GM12878 (cell line): ENCODE results near the gene RRP12. TPM values are rescaled to one million over a fixed set of nuclear protein-coding genes. Genes with fewer than 3 reads are reported as not detected.

Experiments
- ATAC-seq: fragments of 200-7000 bp; cut with Tn5 transposase; 3 replicates; pipeline ENCODE4 v1.9.1; 2020; ENCODE audit warnings: mild to moderate bottlenecking, moderate library complexity
- BruUV-seq: library from RNA; stranded (reverse); fragments of 400-500 nt; replicated peaks from 2 replicates; lab custom pipeline; 2021; lab: Mats Ljungman, UMichigan
- CTCF ChIA-PET: fragments of 300-600 bp; sonication (Branson Sonifier 250); formaldehyde crosslinking; extraction: SDS; loops from one replicate; lab custom pipeline; 2021; ENCODE audit warnings: inconsistent platforms; lab: Yijun Ruan, JAX
- POLR2A ChIA-PET: fragments of 350-600 bp; formaldehyde crosslinking; extraction: SDS; loops from one replicate; lab custom pipeline; 2021; ENCODE audit warnings: inconsistent platforms; lab: Charles Lee
- RAD21 ChIA-PET: fragments of 300-600 bp; sonication (Branson Sonifier 250); formaldehyde crosslinking; loops from one replicate; lab custom pipeline; 2023; ENCODE audit warnings: antibody characterized with exemption; ENCODE audit not compliant: unreplicated experiment; lab: Charles Lee
- SMC1A ChIA-PET: fragments of 300-600 bp; sonication (Branson Sonifier 250); formaldehyde crosslinking; loops from one replicate; lab custom pipeline; 2023; ENCODE audit not compliant: unreplicated experiment, uncharacterized antibody; lab: Charles Lee
- DNase-seq: peaks from one replicate; pipeline ENCODE4 v3.0.0-alpha.2; 2011; ENCODE audit warnings: low read depth, low spot score
- FAIRE-seq: peaks from 3 replicates; lab custom pipeline; 2011; peaks lifted over from hg19 to GRCh38; lab: Jason Lieb, UNC
- H2AFZ ChIP-seq: 2 replicates; pipeline ENCODE4 v1.6.0; 2011; ENCODE audit warnings: low read depth, low read length, control low read depth; ENCODE audit not compliant: control insufficient read depth
- H3K27ac ChIP-seq: 2 replicates; pipeline ENCODE4 v1.5.1; 2011; ENCODE audit warnings: control low read depth; ENCODE audit not compliant: control insufficient read depth, insufficient read depth
- H3K27me3 ChIP-seq, 2 experiments: replicated peaks in 1 of 2; 2 replicates each; pipeline versions ENCODE4 v1.6.0 to v1.6.1; 2011; ENCODE audit warnings: low read length in 1 of 2; ENCODE audit not compliant: control insufficient read depth in 2 of 2, insufficient read depth in 2 of 2
- H3K36me3 ChIP-seq, 2 experiments: 2 replicates each; pipeline ENCODE4 v1.5.1; 2011; ENCODE audit warnings: low read length in 1 of 2; ENCODE audit not compliant: control insufficient read depth in 2 of 2, insufficient read depth in 2 of 2
- H3K4me1 ChIP-seq: 2 replicates; pipeline ENCODE4 v1.6.1; 2011; ENCODE audit warnings: mild to moderate bottlenecking, low read length, moderate library complexity, mixed read lengths; ENCODE audit not compliant: control insufficient read depth, insufficient read depth
- H3K4me2 ChIP-seq: 2 replicates; pipeline ENCODE4 v1.6.0; 2011; ENCODE audit warnings: control low read depth; ENCODE audit not compliant: control insufficient read depth, insufficient read depth
- H3K4me3 ChIP-seq: fragments of 200-600 bp; sonication (generic); 2 replicates; pipeline ENCODE4 v1.5.1; 2016
- H3K79me2 ChIP-seq: 2 replicates; pipeline ENCODE4 v1.6.0; 2011; ENCODE audit warnings: low read length; ENCODE audit not compliant: control insufficient read depth, insufficient read depth
- H3K9ac ChIP-seq: 2 replicates; pipeline ENCODE4 v1.8.0; 2011; ENCODE audit warnings: low read length, control low read depth, mixed read lengths; ENCODE audit not compliant: control insufficient read depth, insufficient read depth
- H3K9me3 ChIP-seq: replicated peaks from 3 replicates; pipeline ENCODE4 v1.5.1; 2011; ENCODE audit warnings: mild to moderate bottlenecking, low read length; ENCODE audit not compliant: control insufficient read depth, insufficient read depth
- H4K20me1 ChIP-seq: 2 replicates; pipeline ENCODE4 v1.6.0; 2011; ENCODE audit not compliant: control insufficient read depth, insufficient read depth
- FOXK2 ChIP-seq: fragments of 450-650 bp; IDR thresholded peaks from 2 replicates; pipeline ENCODE4 v1.6.1; 2017; ENCODE audit warnings: mild to moderate bottlenecking, moderate library complexity
- HDAC2 ChIP-seq: fragments of 200-600 bp; sonication (generic); IDR thresholded peaks from 2 replicates; pipeline ENCODE4 v1.6.1; 2017
- IRF4 ChIP-seq: IDR thresholded peaks from 2 replicates; pipeline ENCODE4 v1.6.1; 2011; ENCODE audit warnings: low read depth, low read length
- MYC ChIP-seq: IDR thresholded peaks from 2 replicates; pipeline ENCODE4 v1.6.1; 2011; ENCODE audit warnings: mild to moderate bottlenecking, low read length, moderate library complexity, inconsistent platforms; ENCODE audit not compliant: insufficient read depth, insufficient replicate concordance, insufficient read length, severe bottlenecking
- NR2C2 ChIP-seq: IDR thresholded peaks from 2 replicates; pipeline ENCODE4 v1.6.1; 2011; ENCODE audit warnings: borderline replicate concordance, low read depth; ENCODE audit not compliant: control insufficient read depth, insufficient read length
- PAX8 ChIP-seq: fragments of 450-650 bp; IDR thresholded peaks from 2 replicates; pipeline ENCODE4 v1.6.1; 2017; ENCODE audit warnings: mild to moderate bottlenecking, moderate library complexity
- PRDM15 ChIP-seq: fragments of 450-650 bp; formaldehyde crosslinking; IDR thresholded peaks from 2 replicates; pipeline ENCODE4 v1.4.0; 2020; ENCODE audit warnings: mild to moderate bottlenecking, moderate library complexity
- RAD51 ChIP-seq: fragments of 450-650 bp; IDR thresholded peaks from 2 replicates; pipeline ENCODE4 v1.6.1; 2016; ENCODE audit warnings: moderate library complexity, mild to moderate bottlenecking, inconsistent platforms
- RBBP5 ChIP-seq: fragments of 200-600 bp; sonication (generic); conservative IDR thresholded peaks from 2 replicates; pipeline ENCODE4 v1.6.1; 2016
- REST ChIP-seq: IDR thresholded peaks from 2 replicates; pipeline ENCODE4 v1.6.1; 2012; ENCODE audit warnings: mild to moderate bottlenecking, low read depth, low read length
- TARDBP ChIP-seq: IDR thresholded peaks from 2 replicates; pipeline ENCODE4 v1.6.1; 2016; ENCODE audit warnings: borderline replicate concordance
- ZZZ3 ChIP-seq: IDR thresholded peaks from 2 replicates; pipeline ENCODE4 v1.6.1; 2011; ENCODE audit warnings: low read depth; ENCODE audit not compliant: control insufficient read depth, insufficient read length
- WGBS: methylation state at CpG from one replicate; pipeline ENCODE4 v1.1.6; 2016; ENCODE audit warnings: low lambda C conversion rate; ENCODE audit not compliant: insufficient replicate concordance, insufficient coverage; ENCODE audit errors: missing lambda C conversion rate; 5-methylcytosine and 5-hydroxymethylcytosine counted together
- in situ Hi-C: fragments of 300-500 bp; cut with MboI; formaldehyde crosslinking; loops from 9 replicates; pipeline ENCODE4 v1.14.3; 2018; ENCODE audit warnings: mixed read lengths
- intact Hi-C: fragments of 100-400 bp; cut with micrococcal nuclease; formaldehyde crosslinking; loops from one replicate; pipeline ENCODE4 v1.14.2; 2022; ENCODE audit not compliant: unreplicated experiment
- polyA plus RNA-seq, 11 experiments: library from polyadenylated mRNA; depleted of rRNA in 4 of 11; unstranded in 6 of 11; stranded (reverse) in 5 of 11; fragments of >200 nt; fragmentation: Nextera tagmentation in 4 of 11; fragmentation: Illumina TruSeq in 1 of 11; extraction: Ambion mirVana in 4 of 11; extraction: Trizol in 1 of 11; gene quantifications; 1 replicate in 1 of 11; 2 replicates in 10 of 11; pipeline versions ENCODE4 v1.2.1 to v1.2.3, GENCODE V29; 2011 to 2016; ENCODE audit warnings: inconsistent platforms in 2 of 11, missing spikeins in 2 of 11, low read depth in 1 of 11
- total RNA-seq, 4 experiments: library from RNA; depleted of rRNA in 3 of 4; stranded (reverse); fragments of >200 nt in 3 of 4; fragmentation: Illumina TruSeq in 1 of 4; extraction: Trizol in 1 of 4; gene quantifications; 2 replicates each; pipeline versions ENCODE4 v1.2.1 to v1.2.3, GENCODE V29; 2013 to 2021

RRP12 gene
- total and polyA plus RNA-seq, 10 of the 15 experiments (the other 5 are each of a cell fraction or from before 2014, with no cell fraction given) = 5.3 to 48.7 (median 16.8) TPM

- Histone ChIP-seq H3K9me3 (no peaks in the 10 kb centered on the region), H3K9ac (no peak overlapping the region), H3K27me3 (no peaks in the 10 kb centered on the region), H4K20me1 (no peaks in the 10 kb centered on the region; the same call in 1 of the 2 replicates), H3K79me2 (no peaks in the 10 kb centered on the region), H3K27ac (no peak overlapping the region), H3K4me3 (no peak overlapping the region), H3K4me1 (peaks cover 12% of the 10 kb centered on the region), H2AFZ (no peak overlapping the region), H3K36me3 (no peaks in the 10 kb centered on the region), H3K4me2 (0 out of 2 replicates have a peak overlapping the region, but pooled peaks have one; percentile 5)
- BruUV-seq = no TSS peak
- no peak for TF ChIP-seq TARDBP
- no peak for TF ChIP-seq MYC
- no peak for TF ChIP-seq RBBP5
- no peak for TF ChIP-seq NR2C2
- no peak for TF ChIP-seq RAD51
- no peak for TF ChIP-seq PRDM15 (CRISPR knock-in tag)
- no peak for TF ChIP-seq PAX8
- no peak for TF ChIP-seq REST
- no peak for TF ChIP-seq IRF4
- no peak for TF ChIP-seq HDAC2
- TF ChIP-seq ZZZ3 = no peak
- no peak for TF ChIP-seq FOXK2
- FAIRE-seq (peak; percentile 54), ATAC-seq (peak; percentile 60), DNase-seq (no peak)
- ChIA-PET POLR2A (interaction anchor here (1.0 kb wide), 1 partner anchor 9 kb away, joined by 3 read pairs; no protein-coding TSS in a partner anchor), CTCF (interaction anchor here (2.3 kb wide), 1 partner anchor 50 kb away, joined by 14 read pairs; no protein-coding TSS in a partner anchor), RAD21 (no interaction called here), SMC1A (interaction anchor here (1.2 to 1.5 kb wide), 2 partner anchors 12 to 50 kb away, joined by 3 to 4 read pairs; no protein-coding TSS in a partner anchor)
- in situ Hi-C loops = no loop called here
- 68% methylated on average over 3 of the region's 3 CpGs for WGBS
- intact Hi-C loops = no loop called here
Observed at GRCh38 chr10:97328646-97329453, 72.3 kb downstream of the RRP12 start.
